ENCODE data around the gene ZFYVE28.
A peak's percentile ranks its signal among the peaks of the same experiment; 100 is the strongest.
"Not testable (repeated sequence)": the region's sequence is repeated elsewhere in the genome, so short reads cannot be mapped to it uniquely, and the experiment has no call there.

The ZFYVE28 gene

DNA sequence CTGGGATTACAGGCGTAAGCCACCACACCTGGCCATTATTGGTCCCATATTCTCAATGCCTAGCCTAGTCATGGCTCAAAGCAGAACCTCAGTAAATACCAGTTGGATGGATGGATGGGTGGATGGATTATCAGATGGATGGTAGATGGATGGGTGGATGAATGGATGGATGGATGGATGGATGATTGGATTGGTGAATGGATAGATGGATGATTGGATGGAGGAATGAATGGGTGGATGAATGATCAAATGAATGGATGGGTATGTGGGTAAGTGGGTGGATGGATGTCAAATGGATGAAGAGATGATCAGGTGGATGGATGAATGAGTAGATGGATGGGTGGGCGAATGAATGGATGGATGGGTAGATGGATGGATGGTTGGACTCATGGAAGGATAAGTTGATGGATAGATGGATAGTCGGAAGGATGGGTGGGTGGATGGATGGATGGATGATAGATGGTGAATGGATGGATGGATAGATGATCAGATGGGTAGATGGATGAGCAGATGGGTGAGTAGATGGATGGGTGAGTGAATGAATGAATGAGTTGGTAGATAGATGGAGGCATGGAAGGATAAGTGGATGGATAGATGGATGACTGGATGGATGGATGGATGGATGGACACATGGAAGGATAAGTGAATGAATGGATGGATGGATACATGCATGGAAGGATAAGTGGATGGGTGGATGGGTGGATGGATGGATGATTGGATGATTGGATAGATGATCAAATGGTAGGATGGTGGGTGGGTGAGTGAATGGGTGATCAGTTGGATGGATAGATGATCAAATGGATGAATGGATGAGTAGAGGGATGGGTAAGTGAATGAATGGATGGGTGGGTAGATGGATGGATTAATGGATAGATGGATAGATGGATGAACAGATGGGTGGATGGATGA lies 28.5 kb upstream of the ZFYVE28 start:
- DNase-seq (ENCODE audit: low spot score) = no peak

DNA sequence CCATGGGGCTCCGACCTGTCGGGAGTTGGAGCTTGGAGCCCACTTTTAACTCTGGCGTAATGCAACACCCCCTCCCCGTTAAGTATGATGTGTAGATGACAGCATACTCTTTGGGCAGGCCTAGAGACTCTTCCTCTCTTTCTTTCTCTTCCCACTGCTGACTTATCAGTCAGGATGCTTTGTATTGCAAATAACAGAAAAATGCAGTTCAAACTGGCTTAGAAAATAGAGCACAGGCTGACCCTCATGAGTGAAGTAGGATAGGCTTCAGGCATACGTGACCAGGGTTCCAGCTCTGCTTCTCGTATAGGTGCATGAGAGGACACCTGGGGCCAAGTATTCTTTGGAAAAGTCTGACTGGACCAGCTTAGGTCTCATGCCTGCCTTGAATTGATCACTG lies 27.1 kb upstream of the ZFYVE28 start:
- no peak for DNase-seq (ENCODE audit: low spot score)

DNA sequence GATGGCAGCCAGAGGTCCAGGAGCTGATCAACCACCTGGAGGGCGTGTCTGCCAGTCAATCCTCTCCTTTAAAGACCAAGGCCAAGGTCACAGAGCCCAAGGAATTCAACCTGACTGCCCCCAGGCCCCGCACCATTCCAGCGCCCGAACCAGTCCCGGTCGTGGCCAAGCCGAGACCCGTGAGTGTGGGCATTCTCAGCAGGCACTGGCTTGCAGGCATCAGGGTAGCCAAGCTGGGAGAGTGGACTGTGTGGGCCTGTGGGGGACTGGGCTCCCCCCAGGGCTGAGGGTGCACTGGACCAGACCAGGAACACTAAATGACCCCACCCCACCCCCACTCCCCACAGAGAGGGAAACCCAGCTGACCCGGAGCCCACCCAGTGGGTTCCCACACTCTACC lies 26.7 kb upstream of the ZFYVE28 start:
- no peak for DNase-seq (ENCODE audit: low spot score)

DNA sequence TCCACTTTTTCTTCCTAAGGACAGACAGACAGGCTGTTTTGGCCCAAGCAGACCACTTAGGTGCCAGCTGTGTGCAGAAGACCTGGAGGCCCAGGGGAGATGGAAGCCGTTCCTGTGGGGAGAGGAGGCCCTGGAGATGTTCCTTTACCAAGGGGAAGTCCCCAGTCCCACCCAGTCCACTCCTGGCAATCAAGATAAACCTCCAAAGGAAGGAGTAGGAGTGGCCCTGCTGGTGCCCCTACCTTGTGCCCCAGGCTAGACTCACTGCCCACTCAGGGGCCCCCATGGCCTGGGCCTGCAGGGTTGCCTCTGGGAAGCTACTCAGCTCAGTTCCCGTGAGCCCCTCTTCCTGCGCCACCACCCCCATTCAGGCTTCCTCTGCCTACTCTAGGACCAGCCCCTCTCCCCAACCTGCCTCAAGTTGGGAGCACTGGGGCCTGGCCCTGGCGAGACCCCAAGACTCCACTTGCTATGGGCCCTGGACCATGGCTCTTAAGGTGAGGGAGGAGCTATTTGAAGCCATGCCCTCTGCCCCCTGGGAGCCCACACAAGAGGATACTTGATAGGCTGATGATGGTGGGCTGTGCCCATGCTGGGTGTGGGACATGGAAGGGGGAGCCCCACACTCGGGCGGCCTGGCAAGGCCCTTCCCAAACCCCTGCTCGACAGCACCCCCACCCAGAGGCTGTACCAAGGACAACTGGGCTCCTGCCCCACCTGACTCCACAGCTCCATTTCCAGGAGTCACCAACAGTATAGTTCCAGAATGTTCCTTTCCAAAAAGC lies 25.7 kb upstream of the ZFYVE28 start:
- DNase-seq (ENCODE audit: low spot score) = no peak

DNA sequence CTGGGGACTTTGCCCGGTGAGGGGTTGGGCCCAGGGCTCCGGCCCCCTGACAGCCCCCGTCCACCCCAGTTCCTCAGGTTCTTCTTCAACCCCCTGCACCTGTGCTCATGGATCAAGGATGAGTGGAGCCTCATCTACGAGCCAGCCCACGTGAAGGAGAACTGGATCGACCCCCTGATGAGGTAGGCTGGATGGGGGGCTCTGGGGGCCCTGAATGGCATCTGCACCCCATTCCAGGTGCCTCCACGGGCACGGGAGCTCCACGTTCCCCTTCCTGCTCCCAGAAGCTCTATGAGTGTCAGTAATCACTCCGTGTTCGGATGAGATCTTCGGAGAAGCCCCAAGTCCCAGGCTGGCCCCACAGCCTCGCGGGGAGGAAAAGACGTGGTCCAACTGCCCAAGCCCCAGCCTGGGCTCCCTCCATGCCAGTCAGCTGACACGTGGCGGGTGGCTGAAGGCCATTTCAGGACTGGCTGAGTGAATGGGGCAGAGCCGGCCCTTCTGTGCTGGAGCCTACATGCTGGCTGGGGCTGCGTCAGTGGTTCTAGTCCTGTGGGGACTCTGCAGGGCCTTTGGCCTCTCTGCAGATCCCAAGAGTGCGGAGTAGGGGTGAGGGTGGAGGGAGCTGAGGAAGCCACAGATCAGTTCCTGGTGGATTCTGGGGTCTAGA lies 24.8 kb upstream of the ZFYVE28 start:
- DNase-seq (ENCODE audit: low spot score) = no peak

DNA sequence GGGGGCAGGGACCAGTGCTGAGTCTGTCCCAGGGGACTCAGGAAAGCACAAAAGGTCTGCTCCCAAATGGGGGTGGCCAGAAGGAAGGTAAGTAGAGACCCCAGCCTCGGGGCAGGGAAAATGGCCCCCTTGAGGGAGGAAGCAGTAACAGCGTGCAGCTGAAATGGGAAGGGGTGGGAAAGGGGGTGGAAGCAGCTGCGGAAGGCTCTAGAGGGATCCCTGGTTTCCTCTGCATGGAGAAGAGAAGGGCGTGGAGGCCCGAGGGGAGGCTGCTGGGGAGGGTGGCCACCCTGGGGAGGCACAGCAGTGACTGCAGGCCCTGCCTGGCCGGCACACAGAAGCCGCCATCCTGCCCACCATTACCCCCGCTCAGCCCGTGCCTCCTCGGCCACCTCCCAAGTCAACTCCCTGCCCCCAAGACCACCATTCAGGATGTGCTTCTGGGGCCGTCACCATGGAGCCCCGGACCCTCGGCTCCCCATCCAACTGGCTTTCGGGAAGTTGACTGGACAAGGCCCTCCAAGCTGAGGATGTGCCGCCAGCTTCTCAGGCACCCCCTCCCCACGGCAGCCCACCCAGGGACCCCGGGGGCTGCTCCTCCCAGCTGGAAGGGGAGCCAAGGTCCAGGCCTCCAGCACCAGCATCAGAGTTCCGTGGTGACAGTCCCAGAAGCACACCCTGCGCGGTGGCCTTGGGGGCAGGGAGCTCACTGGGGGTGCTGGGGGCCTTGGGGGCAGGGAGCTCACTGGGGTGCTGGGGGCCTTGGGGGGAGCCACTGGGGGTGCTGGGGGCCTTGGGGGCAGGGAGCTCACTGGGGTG lies 23.9 kb upstream of the ZFYVE28 start:
- peak; percentile 77 for DNase-seq (ENCODE audit: low spot score)

DNA sequence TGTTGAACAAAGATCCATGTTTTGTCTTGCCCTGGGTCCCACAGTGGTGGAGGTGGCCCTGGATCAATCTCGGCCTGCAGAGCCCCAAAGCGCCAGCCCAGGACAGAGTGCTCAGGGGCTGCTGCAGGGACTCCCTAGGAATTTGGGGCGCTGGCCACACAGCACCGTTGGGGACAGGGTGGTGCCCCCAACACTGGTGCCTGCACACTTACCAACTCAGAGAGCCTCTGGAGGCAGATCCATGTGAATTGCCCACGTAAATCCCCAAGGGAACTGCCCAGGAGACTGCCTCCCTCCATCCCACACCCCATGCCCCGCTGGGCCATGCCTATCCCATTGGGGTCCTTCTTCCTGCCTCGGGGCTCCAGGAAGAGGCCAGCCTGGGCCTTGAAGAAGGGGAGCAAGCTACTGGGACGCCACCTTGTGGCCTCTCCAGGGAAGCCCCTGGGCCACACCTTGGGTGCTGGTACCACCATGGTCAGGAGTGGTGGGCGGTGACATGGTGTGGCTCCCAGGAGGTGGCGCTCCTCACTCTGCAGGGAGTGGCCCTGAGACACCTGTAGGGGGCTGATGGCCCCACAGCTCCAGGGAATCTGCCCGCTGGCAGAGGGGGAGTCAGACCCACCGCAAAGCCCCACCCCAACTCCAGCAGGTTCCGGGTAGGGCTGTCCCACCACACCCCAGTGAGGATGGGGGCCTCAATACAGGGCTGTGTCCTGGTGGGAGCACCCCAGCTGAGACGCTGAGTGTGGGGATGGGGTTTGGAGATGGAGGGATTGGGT lies 23.1 kb upstream of the ZFYVE28 start:
- peak; percentile 93 for DNase-seq (ENCODE audit: low spot score)

DNA sequence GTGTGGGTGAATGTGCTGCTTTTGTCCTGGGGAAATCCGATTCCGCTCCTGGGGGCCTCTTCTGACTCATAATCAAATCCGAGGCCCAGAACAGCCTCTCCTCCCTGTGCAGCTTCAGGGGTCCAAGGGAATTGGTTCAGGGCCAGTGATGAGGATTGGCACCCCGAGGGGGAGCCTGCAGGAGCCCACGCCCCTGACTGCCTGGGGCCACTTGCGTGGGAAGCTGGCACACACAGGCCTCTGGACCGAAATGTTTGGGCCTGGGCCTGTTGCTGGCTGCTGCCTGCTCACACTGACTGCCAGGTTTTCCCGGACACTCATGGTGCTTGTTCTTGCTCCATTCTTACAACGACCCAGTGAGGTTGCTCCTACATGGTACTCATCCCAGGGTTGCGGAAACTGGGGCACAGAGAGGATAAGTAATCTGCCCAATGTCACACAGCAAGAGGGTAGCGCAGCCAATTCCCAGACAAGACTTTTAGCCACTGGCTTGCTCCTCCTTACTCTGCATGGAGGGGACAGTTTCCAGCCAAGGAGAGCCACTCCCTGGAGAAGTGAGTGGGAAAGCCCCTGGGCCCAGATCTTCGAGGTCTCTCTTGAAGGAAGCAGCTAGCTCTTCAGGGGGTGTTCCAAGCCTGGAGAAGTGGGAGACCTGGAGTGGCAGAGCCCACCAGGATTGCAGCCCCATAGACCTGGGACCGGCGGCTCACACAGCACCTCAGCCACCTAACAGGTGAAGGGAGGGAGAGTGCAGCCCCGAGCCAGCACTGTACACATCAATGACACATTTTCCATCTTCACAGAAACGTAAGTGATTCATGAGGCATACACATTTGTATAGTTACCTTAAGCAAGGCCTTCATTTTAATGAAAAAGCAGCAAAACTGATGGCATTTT lies 20.6 kb upstream of the ZFYVE28 start:
- DNase-seq (ENCODE audit: low spot score) = no peak

DNA sequence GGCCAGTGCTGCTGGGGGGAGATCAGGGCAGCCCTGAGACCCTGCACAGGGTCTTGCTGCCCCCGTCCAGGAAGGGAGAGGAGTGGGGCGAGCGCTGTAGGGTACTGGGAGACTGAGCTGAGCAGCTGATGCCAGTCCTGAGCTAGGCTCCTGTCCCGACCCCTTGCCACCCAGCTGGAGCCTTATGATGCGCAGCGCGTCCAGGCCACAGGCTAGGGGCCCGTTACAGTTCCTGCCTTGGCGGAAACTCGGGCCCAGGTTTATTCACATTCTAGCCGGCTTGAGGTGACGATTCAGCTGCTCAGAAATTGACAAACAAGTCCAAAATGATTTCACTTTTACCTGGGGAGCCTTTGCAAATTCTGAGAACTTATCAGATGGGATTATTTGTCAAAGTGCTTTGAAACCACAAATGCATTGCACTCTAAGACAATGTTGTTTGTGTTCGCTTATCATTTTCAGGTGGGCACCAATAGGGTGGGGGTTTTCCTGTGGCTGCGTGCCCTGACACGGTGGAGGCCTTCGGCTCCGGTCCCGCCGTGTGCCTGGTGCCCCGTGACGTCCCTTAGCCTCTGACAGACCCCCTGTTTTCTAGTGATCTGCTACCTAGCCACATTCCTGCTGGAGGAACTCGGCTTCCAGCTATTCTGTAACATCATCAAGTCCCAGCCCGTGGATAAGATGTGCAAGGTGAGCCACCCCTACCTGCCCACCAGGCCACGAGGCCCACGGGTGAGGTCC lies 19.2 kb upstream of the ZFYVE28 start:
- no peak for DNase-seq (ENCODE audit: low spot score)

DNA sequence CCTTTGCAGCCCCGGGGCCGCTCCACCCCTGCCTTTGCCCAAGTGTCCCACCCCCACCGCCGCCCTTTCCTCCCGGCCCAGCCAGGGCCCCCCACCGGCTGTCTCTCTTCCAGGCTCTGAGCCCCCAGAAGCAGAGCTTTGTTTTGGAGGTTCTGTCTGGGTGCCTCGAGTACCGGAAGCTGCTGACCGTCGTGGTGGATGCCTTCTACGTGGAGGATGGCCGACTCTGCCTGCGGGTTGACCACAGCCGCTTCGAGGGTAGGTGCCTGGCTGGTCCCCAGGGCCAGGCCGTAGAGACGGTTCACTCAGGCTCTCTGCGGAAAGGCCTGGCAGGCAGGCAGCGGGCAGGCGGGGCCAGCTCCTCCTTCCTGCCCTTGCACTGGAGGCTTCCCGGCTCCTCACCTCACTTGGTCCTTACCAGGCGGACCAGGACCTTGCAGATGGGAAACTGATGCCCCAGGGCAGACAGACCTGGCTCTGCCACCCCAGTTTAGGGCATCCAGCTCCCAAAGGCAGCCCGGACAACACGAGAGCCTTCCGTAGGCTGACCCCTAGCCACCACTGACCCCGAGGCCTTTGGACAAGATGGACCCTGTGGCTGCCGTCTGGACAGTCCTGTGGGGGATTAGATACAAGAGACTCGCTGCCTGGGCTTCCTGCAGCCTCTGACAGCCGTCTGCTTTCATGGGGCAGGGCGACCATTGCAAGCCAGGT lies 18.5 kb upstream of the ZFYVE28 start:
- DNase-seq (ENCODE audit: low spot score) = no peak

DNA sequence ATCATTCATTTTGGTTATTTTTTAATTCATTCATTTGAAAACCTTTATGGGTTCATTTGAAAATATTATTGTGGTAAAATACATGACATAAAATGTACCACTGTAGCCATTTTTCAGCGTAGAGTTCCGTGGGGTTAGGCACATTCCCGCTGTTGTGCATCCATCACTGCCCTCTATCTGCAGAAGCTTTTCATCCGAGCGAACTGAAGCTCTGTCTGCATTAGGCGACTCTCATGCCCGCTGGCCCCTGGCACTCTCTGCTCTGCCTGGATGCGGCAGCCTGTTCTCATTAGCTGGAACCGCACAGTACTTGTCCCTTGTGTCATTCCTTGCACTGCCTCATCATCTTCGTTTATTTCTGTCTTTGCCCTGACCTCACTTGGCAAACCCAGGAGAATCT lies 17.9 kb upstream of the ZFYVE28 start:
- DNase-seq (ENCODE audit: low spot score) = no peak

DNA sequence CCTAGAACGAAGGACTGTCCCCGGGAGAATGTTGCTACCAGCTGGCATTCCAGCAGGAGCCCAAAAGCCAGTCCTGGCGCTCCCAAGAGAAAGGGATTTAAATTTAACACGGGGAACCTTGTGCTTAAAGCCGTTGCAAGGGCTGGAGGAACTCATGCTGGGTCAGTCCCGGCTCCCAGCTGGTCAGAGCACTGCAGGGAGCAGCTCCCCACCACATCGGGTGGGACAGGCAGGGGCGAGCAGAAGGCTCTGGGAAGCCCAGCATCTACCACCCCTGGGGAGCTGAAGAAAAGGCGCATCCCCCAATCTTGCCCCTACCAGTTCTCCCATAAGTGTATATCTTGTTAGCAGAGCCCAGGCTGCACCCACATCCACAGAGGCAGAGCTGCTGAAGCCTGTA lies 16.0 kb upstream of the ZFYVE28 start:
- no peak for DNase-seq (ENCODE audit: low spot score)

DNA sequence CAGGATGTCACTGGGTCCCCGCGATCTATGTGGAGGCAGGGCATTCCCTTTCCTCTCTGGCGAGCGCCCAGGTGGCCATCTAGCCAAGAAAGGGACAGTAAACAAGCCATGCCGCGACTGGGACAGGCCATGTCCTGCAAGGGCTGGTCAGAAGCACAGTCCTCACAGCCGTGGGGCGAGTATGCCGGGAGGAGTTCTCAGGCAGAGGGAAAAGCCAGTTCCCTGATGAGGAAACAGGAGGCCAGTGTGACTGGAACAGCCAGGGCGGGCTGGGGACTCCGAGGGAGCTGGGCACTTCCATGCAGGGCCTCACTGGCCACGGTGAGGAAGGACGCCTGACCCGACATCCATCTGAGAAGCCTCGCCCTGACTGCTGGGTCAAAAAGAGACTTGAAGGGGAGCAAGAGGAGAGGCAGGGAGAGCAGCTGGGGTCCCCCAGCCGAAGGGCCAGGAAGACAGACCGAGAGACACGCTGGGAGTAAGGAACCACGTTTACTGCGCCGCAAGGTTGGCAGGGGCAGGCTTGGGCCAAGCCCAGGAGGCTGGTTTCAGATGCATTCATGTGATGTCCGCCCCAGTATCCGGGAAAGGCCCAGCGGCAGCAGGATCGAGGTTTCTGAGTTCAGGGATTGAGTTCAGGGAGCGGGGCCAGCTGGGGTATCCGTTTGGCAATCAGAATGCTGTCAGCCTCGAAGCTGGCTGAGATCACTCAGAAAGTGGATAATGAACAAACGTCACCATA lies 15.3 kb upstream of the ZFYVE28 start:
- DNase-seq (ENCODE audit: low spot score) = no peak

DNA sequence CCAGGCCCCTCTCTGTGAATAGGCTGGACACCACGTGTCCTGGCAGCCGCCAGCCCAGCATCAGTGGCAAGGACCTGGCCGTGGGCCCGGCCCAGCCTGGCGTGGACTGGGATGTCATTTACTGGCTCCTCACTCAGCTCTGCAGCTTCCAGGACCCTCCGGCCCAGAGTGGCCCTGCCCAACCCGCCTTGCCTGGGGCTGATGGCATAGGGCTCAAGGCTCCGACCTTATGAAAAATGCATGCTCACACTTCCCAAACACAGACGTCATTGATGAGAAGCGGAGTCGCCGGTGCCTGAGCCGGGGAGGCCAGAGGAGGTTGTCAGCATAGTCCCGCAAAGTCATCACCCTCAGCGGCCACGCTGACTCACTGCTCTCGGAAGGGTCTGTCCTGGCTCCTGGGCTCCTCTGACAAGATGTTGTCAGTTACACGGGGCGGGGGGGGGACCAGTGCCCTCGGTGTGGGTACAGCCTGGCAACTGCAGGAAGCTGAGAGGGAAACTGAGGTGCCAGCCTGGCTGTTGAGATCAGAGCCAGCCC lies 14.6 kb upstream of the ZFYVE28 start:
- no peak for DNase-seq (ENCODE audit: low spot score)

DNA sequence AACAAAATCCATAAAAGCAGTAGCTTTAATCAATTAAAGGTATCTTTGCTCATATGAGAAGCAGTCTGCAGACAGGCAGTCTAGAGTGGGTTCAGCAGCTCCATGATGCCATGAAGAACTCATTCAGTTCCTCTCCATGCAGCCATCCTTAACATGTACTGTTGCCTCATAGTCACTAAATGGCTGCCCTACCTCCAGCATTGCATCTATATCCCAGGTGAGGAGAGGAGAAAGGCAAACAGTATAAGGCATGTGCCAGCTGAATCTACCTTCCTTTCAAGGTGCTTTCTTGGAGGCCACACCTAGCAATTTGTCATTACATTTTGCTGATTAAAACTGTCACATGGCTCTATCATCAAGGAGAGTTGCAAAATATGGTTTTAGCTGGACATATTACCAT lies 13.6 kb upstream of the ZFYVE28 start:
- no peak for DNase-seq (ENCODE audit: low spot score)

DNA sequence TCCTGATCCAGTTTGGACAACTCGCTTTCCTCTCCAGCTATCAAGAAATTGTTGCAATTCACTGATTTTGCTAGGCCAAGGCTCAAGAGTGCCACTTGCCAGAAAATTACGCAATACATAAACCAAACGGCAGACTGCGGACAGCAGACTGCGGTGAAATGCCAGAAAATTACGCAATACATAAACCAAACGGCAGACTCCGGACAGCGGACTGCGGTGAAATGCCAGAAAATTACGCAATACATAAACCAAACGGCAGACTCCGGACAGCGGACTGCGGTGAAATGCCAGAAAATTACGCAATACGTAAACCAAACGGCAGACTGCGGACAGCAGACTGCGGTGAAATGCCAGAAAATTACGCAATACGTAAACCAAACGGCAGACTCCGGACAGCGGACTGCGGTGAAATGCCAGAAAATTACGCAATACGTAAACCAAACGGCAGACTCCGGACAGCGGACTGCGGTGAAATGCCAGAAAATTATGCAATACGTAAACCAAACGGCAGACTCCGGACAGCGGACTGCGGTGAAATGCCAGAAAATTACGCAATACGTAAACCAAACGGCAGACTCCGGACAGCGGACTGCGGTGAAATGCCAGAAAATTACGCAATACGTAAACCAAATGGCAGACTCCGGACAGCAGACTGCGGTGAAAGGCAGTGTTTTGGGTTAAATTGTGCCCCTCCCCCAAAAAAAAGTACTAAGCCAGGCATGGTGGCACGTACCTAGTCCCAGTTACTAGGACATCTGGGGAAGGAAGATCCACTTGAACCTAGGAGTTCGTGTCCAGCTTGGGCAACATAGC lies 11.7 kb upstream of the ZFYVE28 start:
- not testable (repeated sequence) for DNase-seq (ENCODE audit: low spot score)
